Ectodermal cell (in vitro differentiated cells): ENCODE results near the gene CDK10. TPM values are rescaled to one million over a fixed set of nuclear protein-coding genes. Genes with fewer than 3 reads are reported as not detected.

Experiments
- H3K27ac ChIP-seq: 2 replicates; pipeline ENCODE4 v1.7.0; 2013; ENCODE audit warnings: mild to moderate bottlenecking, low read depth, low read length; ENCODE audit not compliant: insufficient read depth, poor library complexity, severe bottlenecking
- H3K27me3 ChIP-seq: 2 replicates; pipeline ENCODE4 v1.7.0; 2013; ENCODE audit warnings: mild to moderate bottlenecking, low read length; ENCODE audit not compliant: insufficient read depth, control insufficient read depth, poor library complexity, severe bottlenecking
- H3K36me3 ChIP-seq: one replicate; pipeline ENCODE4 v1.7.0; 2013; ENCODE audit warnings: low read length; ENCODE audit not compliant: control insufficient read depth, insufficient read depth
- H3K4me1 ChIP-seq: one replicate; pipeline ENCODE4 v1.7.0; 2013; ENCODE audit warnings: low read length; ENCODE audit not compliant: control insufficient read depth, insufficient read depth
- H3K4me3 ChIP-seq: 2 replicates; pipeline ENCODE4 v1.7.0; 2013; ENCODE audit warnings: low read depth, low read length, control low read depth; ENCODE audit not compliant: insufficient read depth
- H3K9me3 ChIP-seq: 2 replicates; pipeline ENCODE4 v1.7.0; 2013; ENCODE audit warnings: mild to moderate bottlenecking, low read length, moderate library complexity; ENCODE audit not compliant: control insufficient read depth
- WGBS, 2 experiments: methylation state at CpG; one replicate each; pipeline ENCODE4 v1.1.7; 2013; ENCODE audit warnings: missing lambda C conversion rate in 2 of 2; 5-methylcytosine and 5-hydroxymethylcytosine counted together
- polyA plus RNA-seq, 4 experiments: library from polyadenylated mRNA; stranded (reverse); fragments of 50-300 nt; gene quantifications; one replicate each; pipeline ENCODE4 v1.2.3, GENCODE V29; 2013

Gene CDK10
- 112 TPM for polyA plus RNA-seq (2013, experiment 1 of 4)
- polyA plus RNA-seq (2013, experiment 2 of 4): 90.9 TPM
- 101 TPM for polyA plus RNA-seq (2013, experiment 3 of 4)
- polyA plus RNA-seq (2013, experiment 4 of 4): 88.6 TPM

- peak within 1 kb of the TSS; percentile 95 for H3K4me3 ChIP-seq
- H3K4me1 ChIP-seq: peaks cover 7% of the 10 kb centered on the region
- no peaks in the 10 kb centered on the region for H3K9me3 ChIP-seq
- H3K27me3 ChIP-seq: no peaks in the 10 kb centered on the region
- H3K27ac ChIP-seq: peak within 1 kb of the TSS; percentile 63
- 1% methylated on average over 67 of the region's 67 CpGs for WGBS, 2 experiments
- H3K36me3 ChIP-seq: peaks cover 29% of the 10 kb centered on the region
Observed at GRCh38 chr16:89686520-89687091, at the start of gene CDK10. Gene CDK10, plus strand, starts transcription at chr16:89686689. Its CDS starts 22 bp downstream, at chr16:89686711.

- no peaks in the 10 kb centered on the region for H3K4me1 ChIP-seq
- WGBS, 2 experiments: 89 to 93% methylated on average over 10 of the region's 10 CpGs
- H3K36me3 ChIP-seq: no peaks in the 10 kb centered on the region
- no peaks in the 10 kb centered on the region for H3K9me3 ChIP-seq
- H3K27ac ChIP-seq: no peak overlapping the region
- no peak overlapping the region for H3K4me3 ChIP-seq
- H3K27me3 ChIP-seq: peaks cover 19% of the 10 kb centered on the region
Observed at GRCh38 chr16:89637379-89637778, 49.1 kb upstream of the CDK10 start.

- H3K9me3 ChIP-seq: no peaks in the 10 kb centered on the region
- H3K4me1 ChIP-seq: no peaks in the 10 kb centered on the region
- no peak overlapping the region for H3K4me3 ChIP-seq
- H3K27ac ChIP-seq: no peak overlapping the region
- WGBS, 2 experiments: 81 to 85% methylated on average over 7 to 9 of the region's 10 CpGs
- no peaks in the 10 kb centered on the region for H3K36me3 ChIP-seq
- peaks cover 19% of the 10 kb centered on the region for H3K27me3 ChIP-seq
Observed at GRCh38 chr16:89638455-89638854, 48.0 kb upstream of the CDK10 start.

GRCh38 chr16:89639385-89639784, 47.1 kb upstream of the CDK10 start:
- WGBS, 2 experiments: 86 to 93% methylated on average over 6 of the region's 6 CpGs
- Histone ChIP-seq H3K4me1 (no peaks in the 10 kb centered on the region), H3K9me3 (no peaks in the 10 kb centered on the region), H3K27ac (no peak overlapping the region), H3K4me3 (no peak overlapping the region), H3K36me3 (no peaks in the 10 kb centered on the region), H3K27me3 (peaks cover 13% of the 10 kb centered on the region)

- Histone ChIP-seq H3K27ac (no peak overlapping the region), H3K27me3 (no peaks in the 10 kb centered on the region), H3K4me1 (no peaks in the 10 kb centered on the region), H3K9me3 (no peaks in the 10 kb centered on the region), H3K36me3 (peaks cover 16% of the 10 kb centered on the region), H3K4me3 (no peak overlapping the region)
- 75 to 82% methylated on average over 13 to 14 of the region's 14 CpGs for WGBS, 2 experiments
Observed at GRCh38 chr16:89641458-89642119, 44.9 kb upstream of the CDK10 start.

- 90 to 92% methylated on average over 13 of the region's 13 CpGs for WGBS, 2 experiments
- Histone ChIP-seq H3K27me3 (no peaks in the 10 kb centered on the region), H3K27ac (no peak overlapping the region), H3K9me3 (no peaks in the 10 kb centered on the region), H3K4me3 (no peak overlapping the region), H3K4me1 (no peaks in the 10 kb centered on the region), H3K36me3 (peaks cover 17% of the 10 kb centered on the region)
Observed at GRCh38 chr16:89642574-89642973, 43.9 kb upstream of the CDK10 start.

GRCh38 chr16:89643769-89644300, 42.7 kb upstream of the CDK10 start:
- no peak overlapping the region for H3K27ac ChIP-seq
- H3K9me3 ChIP-seq: no peaks in the 10 kb centered on the region
- 92 to 94% methylated on average over 14 of the region's 14 CpGs for WGBS, 2 experiments

GRCh38 chr16:89645122-89645521, 41.4 kb upstream of the CDK10 start:
- no peaks in the 10 kb centered on the region for H3K4me1 ChIP-seq
- 95% methylated on average over 11 of the region's 11 CpGs for WGBS, 2 experiments
- no peak overlapping the region for H3K4me3 ChIP-seq
- H3K36me3 ChIP-seq: peaks cover 17% of the 10 kb centered on the region
- no peaks in the 10 kb centered on the region for H3K9me3 ChIP-seq
- no peak overlapping the region for H3K27ac ChIP-seq
- no peaks in the 10 kb centered on the region for H3K27me3 ChIP-seq

More at GRCh38 chr16:89643769-89644300, 42.7 kb upstream of the CDK10 start:
- Histone ChIP-seq H3K4me1 (no peaks in the 10 kb centered on the region), H3K4me3 (no peak overlapping the region), H3K27me3 (no peaks in the 10 kb centered on the region), H3K36me3 (peaks cover 17% of the 10 kb centered on the region)

- Histone ChIP-seq H3K27ac (no peak overlapping the region), H3K4me3 (no peak overlapping the region), H3K4me1 (no peaks in the 10 kb centered on the region), H3K27me3 (no peaks in the 10 kb centered on the region), H3K36me3 (peaks cover 17% of the 10 kb centered on the region), H3K9me3 (no peaks in the 10 kb centered on the region)
- WGBS, 2 experiments: 94 to 96% methylated on average over 22 of the region's 22 CpGs
Observed at GRCh38 chr16:89646270-89646669, 40.2 kb upstream of the CDK10 start.

- Histone ChIP-seq H3K36me3 (peaks cover 17% of the 10 kb centered on the region), H3K27me3 (no peaks in the 10 kb centered on the region), H3K27ac (no peak overlapping the region), H3K4me1 (no peaks in the 10 kb centered on the region), H3K9me3 (no peaks in the 10 kb centered on the region), H3K4me3 (no peak overlapping the region)
- 94 to 95% methylated on average over 12 of the region's 12 CpGs for WGBS, 2 experiments
Observed at GRCh38 chr16:89646906-89647305, 39.6 kb upstream of the CDK10 start.
